HEK293 (cell line): ENCODE results near the gene ADSS1.

Experiments used
- CTCF ChIA-PET: fragments of 350-600 bp; formaldehyde crosslinking; extraction: SDS; loops from one replicate; lab custom pipeline; 2021; ENCODE audit warnings: antibody characterized with exemption; lab: Yijun Ruan, JAX
- POLR2A ChIA-PET: fragments of 300-600 bp; formaldehyde crosslinking; extraction: SDS; loops from one replicate; lab custom pipeline; 2020; ENCODE audit warnings: antibody characterized with exemption, inconsistent platforms; lab: Yijun Ruan, JAX
- H3K27ac ChIP-seq: fragments of 200-500 bp; sonication (Bioruptor generic); 2 replicates; pipeline ENCODE4 v1.5.1; 2014; ENCODE audit warnings: low read depth, low read length, control low read depth, inconsistent platforms; ENCODE audit errors: extremely low read depth
- H3K36me3 ChIP-seq, 2 experiments: fragments of 200-500 bp in 1 of 2; sonication (Bioruptor generic) in 1 of 2; 1 replicate in 1 of 2; 2 replicates in 1 of 2; pipeline ENCODE4 v1.5.1; 2014 to 2017; ENCODE audit warnings: inconsistent platforms in 2 of 2, low read length in 2 of 2; ENCODE audit not compliant: control insufficient read depth in 2 of 2, insufficient read depth in 1 of 2
- H3K4me1 ChIP-seq: fragments of 200-500 bp; sonication (Bioruptor generic); 2 replicates; pipeline ENCODE4 v1.5.1; 2014; ENCODE audit warnings: mild to moderate bottlenecking, low read length, inconsistent platforms; ENCODE audit not compliant: control insufficient read depth, insufficient read depth
- H3K4me3 ChIP-seq: 2 replicates; pipeline ENCODE4 v1.5.1; 2011; ENCODE audit warnings: low read depth, mild to moderate bottlenecking, control low read depth, low read length, moderate library complexity
- H3K9me3 ChIP-seq: fragments of 200-500 bp; sonication (Bioruptor generic); 2 replicates; pipeline ENCODE4 v1.5.1; 2014; ENCODE audit warnings: low read depth, low read length, inconsistent platforms; ENCODE audit not compliant: control insufficient read depth, insufficient read depth
- BCL11B ChIP-seq: fragments of 450-650 bp; formaldehyde crosslinking; IDR thresholded peaks from 2 replicates; pipeline ENCODE4 v1.5.1; 2016; ENCODE audit warnings: low read depth, missing biosample characterization, missing genetic modification characterization
- EGR2 ChIP-seq: fragments of 450-650 bp; formaldehyde crosslinking; IDR thresholded peaks from 2 replicates; pipeline ENCODE4 v1.5.1; 2016; ENCODE audit warnings: low read depth, missing biosample characterization, missing genetic modification characterization
- FEZF1 ChIP-seq: fragments of 450-650 bp; formaldehyde crosslinking; IDR thresholded peaks from 2 replicates; pipeline ENCODE4 v1.5.1; 2016; ENCODE audit warnings: missing biosample characterization, missing genetic modification characterization
- GLI4 ChIP-seq: fragments of 450-650 bp; formaldehyde crosslinking; IDR thresholded peaks from 2 replicates; pipeline ENCODE4 v1.5.1; 2016; ENCODE audit warnings: missing biosample characterization, missing genetic modification characterization
- GLIS1 ChIP-seq: fragments of 450-650 bp; formaldehyde crosslinking; IDR thresholded peaks from 2 replicates; pipeline ENCODE4 v1.5.1; 2016; ENCODE audit warnings: missing biosample characterization, missing genetic modification characterization
- KLF1 ChIP-seq: fragments of 450-650 bp; formaldehyde crosslinking; IDR thresholded peaks from 2 replicates; pipeline ENCODE4 v1.5.1; 2016; ENCODE audit warnings: missing biosample characterization, missing genetic modification characterization
- KLF16 ChIP-seq: fragments of 450-650 bp; formaldehyde crosslinking; IDR thresholded peaks from 2 replicates; pipeline ENCODE4 v1.5.1; 2017; ENCODE audit warnings: missing biosample characterization, missing genetic modification characterization
- KLF7 ChIP-seq: fragments of 450-650 bp; formaldehyde crosslinking; IDR thresholded peaks from 2 replicates; pipeline ENCODE4 v1.5.1; 2016; ENCODE audit warnings: missing biosample characterization, missing genetic modification characterization, borderline replicate concordance
- MEIS1 ChIP-seq: sonication (generic); formaldehyde crosslinking; IDR thresholded peaks from 2 replicates; pipeline ENCODE4 v1.8.1; 2022; ENCODE audit warnings: missing genetic modification reagents, mild to moderate bottlenecking, borderline replicate concordance
- OSR2 ChIP-seq: fragments of 450-650 bp; formaldehyde crosslinking; IDR thresholded peaks from 2 replicates; pipeline ENCODE4 v1.5.1; 2016; ENCODE audit warnings: missing biosample characterization, missing genetic modification characterization
- PATZ1 ChIP-seq: fragments of 450-650 bp; formaldehyde crosslinking; IDR thresholded peaks from 2 replicates; pipeline ENCODE4 v1.5.1; 2016; ENCODE audit warnings: missing biosample characterization, missing genetic modification characterization
- PBX3 ChIP-seq: sonication (generic); formaldehyde crosslinking; IDR thresholded peaks from 2 replicates; pipeline ENCODE4 v1.8.1; 2022; ENCODE audit warnings: mild to moderate bottlenecking, moderate library complexity, missing genetic modification reagents
- PRDM6 ChIP-seq: fragments of 450-650 bp; formaldehyde crosslinking; IDR thresholded peaks from 2 replicates; pipeline ENCODE4 v1.5.1; 2017; ENCODE audit warnings: missing biosample characterization, missing genetic modification characterization
- SP3 ChIP-seq: fragments of 450-650 bp; formaldehyde crosslinking; IDR thresholded peaks from 2 replicates; pipeline ENCODE4 v1.5.1; 2016; ENCODE audit warnings: missing biosample characterization, missing genetic modification characterization
- TRIM28 ChIP-seq: IDR thresholded peaks from 2 replicates; pipeline ENCODE4 v1.6.1; 2011; ENCODE audit warnings: low read length, control low read depth, borderline replicate concordance
- ZBTB8A ChIP-seq: fragments of 450-650 bp; formaldehyde crosslinking; IDR thresholded peaks from 2 replicates; pipeline ENCODE4 v1.5.1; 2016; ENCODE audit warnings: missing biosample characterization, missing genetic modification characterization
- ZNF114 ChIP-seq: fragments of 450-650 bp; formaldehyde crosslinking; IDR thresholded peaks from 2 replicates; pipeline ENCODE4 v1.5.0; 2017; ENCODE audit warnings: missing biosample characterization, missing genetic modification characterization
- ZNF26 ChIP-seq: fragments of 450-650 bp; formaldehyde crosslinking; IDR thresholded peaks from 2 replicates; pipeline ENCODE4 v1.5.1; 2016; ENCODE audit warnings: missing biosample characterization, missing genetic modification characterization
- ZNF521 ChIP-seq: fragments of 450-650 bp; formaldehyde crosslinking; IDR thresholded peaks from 2 replicates; pipeline ENCODE4 v1.5.1; 2017; ENCODE audit warnings: missing biosample characterization, mild to moderate bottlenecking, missing genetic modification characterization
- ZNF548 ChIP-seq: fragments of 450-650 bp; formaldehyde crosslinking; IDR thresholded peaks from 2 replicates; pipeline ENCODE4 v1.5.1; 2016; ENCODE audit warnings: missing biosample characterization, missing genetic modification characterization
- ZNF560 ChIP-seq: fragments of 450-650 bp; formaldehyde crosslinking; IDR thresholded peaks from 2 replicates; pipeline ENCODE4 v1.5.1; 2017; ENCODE audit warnings: missing biosample characterization, missing genetic modification characterization, borderline replicate concordance
- ZNF768 ChIP-seq: fragments of 450-650 bp; formaldehyde crosslinking; IDR thresholded peaks from 2 replicates; pipeline ENCODE4 v1.5.1; 2018; ENCODE audit warnings: missing biosample characterization, mild to moderate bottlenecking, missing genetic modification characterization
- ZNF785 ChIP-seq: fragments of 450-650 bp; formaldehyde crosslinking; IDR thresholded peaks from 2 replicates; pipeline ENCODE4 v1.5.1; 2016; ENCODE audit warnings: missing biosample characterization, missing genetic modification characterization
- ZSCAN4 ChIP-seq: fragments of 450-650 bp; formaldehyde crosslinking; IDR thresholded peaks from 2 replicates; pipeline ENCODE4 v1.5.1; 2017; ENCODE audit warnings: missing biosample characterization, missing genetic modification characterization
- TF ChIP-seq, protein P1 (sequence below): fragments of 450-650 bp; formaldehyde crosslinking; IDR thresholded peaks from 2 replicates; pipeline ENCODE4 v1.5.1; 2016; ENCODE audit warnings: missing biosample characterization, missing genetic modification characterization

The ADSS1 gene

GRCh38 chr14:104685998-104686610, 37.9 kb upstream of the ADSS1 start (continued):
- no peak for TF ChIP-seq PRDM6 (tag by site-specific recombination)
- TF ChIP-seq PBX3 (CRISPR knock-in tag): no peak
- TF ChIP-seq EGR2 (tag by site-specific recombination): peak; percentile 99
- TF ChIP-seq ZNF785 (tag by site-specific recombination): no peak
- no peak for TF ChIP-seq ZNF768
- no peak for TF ChIP-seq FEZF1 (tag by site-specific recombination)
- TF ChIP-seq KLF1 (tag by site-specific recombination): peak; percentile 5; the same call in 1 of the 2 replicates
- TF ChIP-seq MEIS1 (CRISPR knock-in tag): no peak
- no peak for TF ChIP-seq GLI4
- TF ChIP-seq GLIS1: no peak
- no peak for TF ChIP-seq BCL11B (tag by site-specific recombination)
- TF ChIP-seq KLF7 (tag by site-specific recombination): no peak
- no peak for TF ChIP-seq ZNF560
- no peak for TF ChIP-seq ZBTB8A (tag by site-specific recombination)
- TF ChIP-seq TRIM28: no peak
- TF ChIP-seq ZNF521: no peak
- no peak for TF ChIP-seq ZNF114 (tag by site-specific recombination)
- TF ChIP-seq ZNF548: no peak
- TF ChIP-seq, all 188 proteins: peak for 5

DNA sequence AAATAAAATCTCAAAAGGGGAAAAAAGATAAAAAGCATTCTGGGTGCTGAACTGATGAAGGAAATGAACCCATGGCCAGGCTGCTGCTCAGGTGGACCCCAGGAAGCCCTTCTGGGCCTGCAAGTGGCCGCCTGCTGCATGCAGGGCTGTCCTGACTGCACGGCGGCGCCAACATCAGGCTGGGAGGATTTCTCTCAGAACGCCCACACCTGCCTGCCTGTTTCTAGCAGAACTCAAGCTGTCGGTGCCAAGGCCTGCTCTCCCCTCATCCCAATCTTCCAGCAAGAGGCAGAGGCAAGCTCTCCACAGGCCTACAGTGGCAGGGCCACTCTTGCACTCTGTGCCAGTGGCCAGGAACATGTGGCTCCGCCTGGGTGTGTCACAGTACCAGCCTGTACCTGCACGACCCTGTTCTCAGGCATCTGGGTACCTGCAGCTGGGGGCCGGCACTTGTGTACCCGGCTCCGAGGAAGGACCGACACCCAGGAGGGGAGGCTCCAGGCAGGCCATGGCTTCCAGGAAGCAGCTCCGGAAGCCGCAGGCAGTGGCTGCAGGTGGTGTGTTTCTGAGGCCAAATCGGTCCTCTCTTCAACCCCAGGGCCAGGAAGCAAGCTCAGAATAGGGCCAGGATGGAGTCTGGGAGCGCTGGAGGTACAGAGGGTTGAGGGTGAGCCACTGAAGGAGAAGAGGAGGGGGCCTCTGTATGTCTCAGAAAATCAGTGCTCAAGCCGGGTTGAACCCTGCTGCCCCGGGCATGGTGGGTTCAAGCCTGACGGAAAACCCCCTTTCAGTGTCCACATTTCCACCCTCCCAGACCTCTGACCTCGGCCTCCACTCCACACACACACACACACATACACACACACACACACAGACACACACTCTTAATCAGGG, 37.2 kb upstream of the ADSS1 start:
- POLR2A ChIA-PET: interaction anchor here (1.1 kb wide), 1 partner anchor 21 kb away, joined by 3 read pairs; no protein-coding TSS in a partner anchor
- Histone ChIP-seq H3K9me3 (no peaks in the 10 kb centered on the region), H3K4me3 (no peak overlapping the region), H3K36me3 (peaks cover 0 to 10% of the 10 kb centered on the region in 2 experiments; a peak in 1 of 3 replicates), H3K27ac (no peak overlapping the region), H3K4me1 (no peaks in the 10 kb centered on the region; the same call in 1 of the 2 replicates)
- CTCF ChIA-PET: interaction anchor here (0.9 kb wide), 1 partner anchor 9 kb away, joined by 3 read pairs; no protein-coding TSS in a partner anchor
- TF ChIP-seq PATZ1 (tag by site-specific recombination): 0 out of 2 replicates have a peak, but pooled peaks have one; percentile 2
- TF ChIP-seq OSR2 (tag by site-specific recombination): no peak
- TF ChIP-seq KLF16: no peak
- no peak for TF ChIP-seq SP3 (tag by site-specific recombination)
- no peak for TF ChIP-seq ZNF26 (tag by site-specific recombination)
- TF ChIP-seq ZSCAN4 (tag by site-specific recombination): peak; percentile 78
- TF ChIP-seq, protein P1, sequence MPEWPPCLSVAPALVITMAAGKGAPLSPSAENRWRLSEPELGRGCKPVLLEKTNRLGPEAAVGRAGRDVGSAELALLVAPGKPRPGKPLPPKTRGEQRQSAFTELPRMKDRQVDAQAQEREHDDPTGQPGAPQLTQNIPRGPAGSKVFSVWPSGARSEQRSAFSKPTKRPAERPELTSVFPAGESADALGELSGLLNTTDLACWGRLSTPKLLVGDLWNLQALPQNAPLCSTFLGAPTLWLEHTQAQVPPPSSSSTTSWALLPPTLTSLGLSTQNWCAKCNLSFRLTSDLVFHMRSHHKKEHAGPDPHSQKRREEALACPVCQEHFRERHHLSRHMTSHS (tag by site-specific recombination): no peak
